ENCODE results near the gene BLTP2. TPM values are rescaled to one million over a fixed set of nuclear protein-coding genes. Genes with fewer than 3 reads are reported as not detected.

Gene BLTP2
- total and polyA plus RNA-seq, 2 of the 13 experiments (the other 11 are each of a cell fraction or from before 2014, with no cell fraction given) = 66.7 to 80.9 TPM

DNA sequence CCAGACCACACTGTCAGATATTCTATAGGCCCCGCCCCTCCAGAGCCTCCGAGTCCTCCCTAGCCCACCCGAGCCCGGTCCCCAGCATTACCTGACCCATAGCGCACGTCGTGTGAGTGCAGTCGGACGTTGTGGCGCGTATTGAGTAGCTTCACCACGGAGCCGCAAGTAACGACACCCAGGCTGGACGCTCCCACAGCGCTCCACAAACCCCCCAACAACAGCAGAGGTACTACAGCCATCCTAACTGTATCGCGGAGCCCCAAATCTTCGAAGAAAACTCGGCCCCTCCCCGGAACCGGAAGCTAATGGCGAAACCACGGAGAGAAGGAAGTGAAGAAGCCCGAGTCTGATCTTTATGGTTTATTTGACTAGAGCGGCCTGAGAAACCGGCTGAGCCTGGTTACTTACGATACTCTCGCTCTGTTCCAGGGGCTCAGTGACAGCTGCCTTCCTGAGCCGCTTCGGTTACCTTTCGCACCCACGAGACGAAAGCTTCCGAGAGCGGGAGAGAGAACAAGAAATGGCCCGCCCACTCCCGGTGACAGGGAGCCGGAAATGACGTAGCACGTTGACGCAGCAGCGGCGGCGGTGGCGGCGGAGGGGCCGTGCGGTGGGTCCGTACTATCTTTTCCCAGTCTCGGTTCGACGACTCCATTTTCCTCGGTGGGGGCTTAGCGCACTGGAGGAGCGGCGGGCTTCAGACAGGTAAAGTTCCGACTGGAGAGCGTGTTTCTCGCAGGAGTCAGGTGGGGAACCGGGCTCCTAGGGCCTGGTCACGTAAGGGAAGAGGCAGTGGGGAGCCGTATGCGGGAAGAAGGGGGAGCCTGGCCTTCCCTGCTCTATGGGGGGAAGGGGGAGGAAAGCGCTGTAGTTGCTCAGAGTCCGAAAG is 16.9 kb upstream of the BLTP2 start, which contains the start of the genes SDF2 and SUPT6H (continued):
- TF ChIP-seq ZNF788 (CRISPR knock-in tag; IDR thresholded peaks at IDR 0.05; ENCODE audit: borderline replicate concordance) (peak; percentile 64; the same call in 1 of the 2 replicates), ZBED4 (CRISPR knock-in tag; IDR thresholded peaks at IDR 0.05; ENCODE audit: borderline replicate concordance) (peak; percentile 17; the same call in 1 of the 2 replicates), PITX1 (CRISPR knock-in tag; IDR thresholded peaks at IDR 0.05) (no peak), MYPOP (CRISPR knock-in tag; IDR thresholded peaks at IDR 0.05) (peak; percentile 55; the same call in 1 of the 2 replicates), HDAC1 (CRISPR knock-in tag; IDR thresholded peaks at IDR 0.05) (peak; percentile 95), ERF (CRISPR knock-in tag; IDR thresholded peaks at IDR 0.05) (peak; percentile 37), ZNF121 (CRISPR knock-in tag; IDR thresholded peaks at IDR 0.05) (peak; percentile 43; the same call in 1 of the 2 replicates), GMEB1 (CRISPR knock-in tag; IDR thresholded peaks at IDR 0.05; ENCODE audit: borderline replicate concordance) (peak; percentile 99), ZNF235 (CRISPR knock-in tag; IDR thresholded peaks at IDR 0.05; ENCODE audit: borderline replicate concordance) (no peak), SRY (CRISPR knock-in tag; IDR thresholded peaks at IDR 0.05) (0 out of 2 replicates have a peak, but pooled peaks have one; percentile 56), ZNF543 (CRISPR knock-in tag; IDR thresholded peaks at IDR 0.05) (peak; percentile 60; the same call in 1 of the 2 replicates), RAD51 (IDR thresholded peaks at IDR 0.05; ENCODE audit: borderline replicate concordance) (no peak), ZNF205 (CRISPR knock-in tag; IDR thresholded peaks at IDR 0.05) (peak; percentile 69; the same call in 1 of the 2 replicates), TAF1 (CRISPR knock-in tag; IDR thresholded peaks at IDR 0.05) (peak; percentile 79), MAX (IDR thresholded peaks at IDR 0.05) (peak; percentile 67), BCL3 (CRISPR knock-in tag; IDR thresholded peaks at IDR 0.05) (peak; percentile 40; the same call in 1 of the 2 replicates), KMT2A (CRISPR knock-in tag; IDR thresholded peaks at IDR 0.05) (peak; percentile 86; the same call in 1 of the 2 replicates)
- TF ChIP-seq, protein P1, sequence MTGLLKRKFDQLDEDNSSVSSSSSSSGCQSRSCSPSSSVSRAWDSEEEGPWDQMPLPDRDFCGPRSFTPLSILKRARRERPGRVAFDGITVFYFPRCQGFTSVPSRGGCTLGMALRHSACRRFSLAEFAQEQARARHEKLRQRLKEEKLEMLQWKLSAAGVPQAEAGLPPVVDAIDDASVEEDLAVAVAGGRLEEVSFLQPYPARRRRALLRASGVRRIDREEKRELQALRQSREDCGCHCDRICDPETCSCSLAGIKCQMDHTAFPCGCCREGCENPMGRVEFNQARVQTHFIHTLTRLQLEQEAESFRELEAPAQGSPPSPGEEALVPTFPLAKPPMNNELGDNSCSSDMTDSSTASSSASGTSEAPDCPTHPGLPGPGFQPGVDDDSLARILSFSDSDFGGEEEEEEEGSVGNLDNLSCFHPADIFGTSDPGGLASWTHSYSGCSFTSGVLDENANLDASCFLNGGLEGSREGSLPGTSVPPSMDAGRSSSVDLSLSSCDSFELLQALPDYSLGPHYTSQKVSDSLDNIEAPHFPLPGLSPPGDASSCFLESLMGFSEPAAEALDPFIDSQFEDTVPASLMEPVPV (CRISPR knock-in tag; IDR thresholded peaks at IDR 0.05) = 0 out of 2 replicates have a peak, but pooled peaks have one; percentile 11
